SW480 (cell line): ENCODE measurements around the gene LRRC14B.

ENCODE experiments used
- DNase-seq: peaks from one replicate; pipeline ENCODE4 v3.0.0-alpha.2; 2016; ENCODE audit warnings: low spot score

Gene LRRC14B

DNA sequence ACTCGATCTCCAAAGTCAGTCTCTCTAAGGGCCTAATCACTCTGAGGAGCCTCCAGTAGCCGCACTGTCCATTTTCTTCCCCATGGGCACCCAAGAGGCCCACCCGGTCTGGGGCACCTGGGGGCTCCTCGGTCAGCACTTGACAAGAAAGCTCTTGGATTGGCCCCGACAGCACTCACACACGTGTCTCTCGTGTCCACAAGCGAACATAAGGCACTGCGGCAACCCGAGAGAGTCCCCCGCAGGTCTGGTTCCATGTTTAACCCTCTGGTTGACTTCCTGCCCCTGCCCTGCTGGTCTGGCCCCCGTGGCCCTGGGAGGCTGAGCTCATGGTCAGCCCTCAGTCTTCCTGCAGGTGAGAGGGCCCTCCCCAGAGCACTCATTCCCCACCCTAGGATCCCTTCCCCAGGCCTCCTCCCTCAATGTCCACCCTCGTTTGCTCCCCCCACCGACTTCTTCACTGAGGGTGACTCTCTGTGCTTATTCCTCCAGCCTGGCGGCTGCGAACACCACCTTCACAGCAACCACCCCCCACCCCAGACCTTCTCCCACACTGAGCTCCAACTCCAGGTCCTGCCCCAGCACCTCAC is 16.3 kb upstream of the LRRC14B start:
- no peak for DNase-seq

DNA sequence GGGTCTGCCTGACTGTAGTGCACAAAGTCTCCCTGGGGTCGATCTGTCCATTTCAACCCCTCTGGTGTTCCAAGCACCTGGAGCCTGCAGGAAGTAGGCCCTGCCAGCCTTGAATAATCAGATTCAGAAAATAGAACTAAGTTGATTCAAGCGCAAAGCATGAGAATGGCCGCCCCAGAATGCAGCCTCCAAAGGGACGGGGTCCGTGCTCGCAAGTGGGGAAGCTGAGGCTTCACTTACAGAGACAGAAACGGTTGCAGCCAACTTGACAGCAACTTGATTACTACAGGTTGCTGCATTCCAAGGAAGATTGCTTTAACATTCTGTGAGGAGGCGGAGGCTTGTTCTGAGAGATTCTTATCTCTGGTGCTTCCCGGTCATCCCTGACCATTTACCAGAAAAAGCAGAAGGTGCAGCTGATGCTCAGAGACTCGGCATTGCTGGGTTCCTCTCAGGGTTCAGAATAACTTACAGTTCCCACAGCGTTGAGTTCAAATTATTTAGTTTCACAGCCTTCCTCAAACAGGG is 14.9 kb upstream of the LRRC14B start:
- DNase-seq = no peak

DNA sequence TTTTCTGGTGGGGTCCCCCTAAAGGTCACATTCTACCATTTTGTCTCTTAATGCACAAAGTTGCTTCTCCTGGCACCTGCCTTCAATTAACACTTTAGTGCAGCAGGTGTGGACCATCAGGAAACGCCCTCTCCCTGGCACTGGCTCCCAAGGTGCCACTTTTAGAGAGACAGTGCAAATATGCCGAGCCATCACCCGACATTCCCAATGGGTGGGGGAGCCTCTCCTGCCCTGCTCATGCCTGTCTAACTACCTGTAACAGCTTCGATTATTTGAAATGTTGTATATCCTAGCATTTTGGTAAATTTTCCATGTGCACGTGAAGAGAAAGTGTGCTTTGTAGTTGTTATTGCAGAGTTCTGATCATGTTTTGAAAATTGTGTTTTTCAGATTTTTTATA is 13.2 kb upstream of the LRRC14B start:
- DNase-seq = no peak

DNA sequence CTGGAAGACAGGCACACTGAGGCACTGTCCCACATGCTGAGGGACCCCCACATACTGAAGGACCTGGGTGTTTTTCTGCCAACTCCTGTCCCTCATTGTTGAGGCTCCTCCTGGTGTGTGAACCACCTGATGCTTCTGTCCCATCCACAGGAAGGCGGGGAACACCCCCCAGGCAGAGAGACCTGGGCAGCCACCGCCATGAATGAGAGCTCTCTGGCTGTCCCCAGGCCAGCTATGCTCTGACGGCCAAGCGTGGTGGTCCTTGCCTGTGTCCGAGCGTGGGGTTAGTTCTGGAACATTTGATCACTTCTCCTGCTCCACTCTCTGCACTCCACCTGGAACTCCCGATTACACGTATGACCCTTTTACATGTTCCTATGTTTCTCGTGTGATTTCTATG is 11.9 kb upstream of the LRRC14B start:
- DNase-seq = no peak

DNA sequence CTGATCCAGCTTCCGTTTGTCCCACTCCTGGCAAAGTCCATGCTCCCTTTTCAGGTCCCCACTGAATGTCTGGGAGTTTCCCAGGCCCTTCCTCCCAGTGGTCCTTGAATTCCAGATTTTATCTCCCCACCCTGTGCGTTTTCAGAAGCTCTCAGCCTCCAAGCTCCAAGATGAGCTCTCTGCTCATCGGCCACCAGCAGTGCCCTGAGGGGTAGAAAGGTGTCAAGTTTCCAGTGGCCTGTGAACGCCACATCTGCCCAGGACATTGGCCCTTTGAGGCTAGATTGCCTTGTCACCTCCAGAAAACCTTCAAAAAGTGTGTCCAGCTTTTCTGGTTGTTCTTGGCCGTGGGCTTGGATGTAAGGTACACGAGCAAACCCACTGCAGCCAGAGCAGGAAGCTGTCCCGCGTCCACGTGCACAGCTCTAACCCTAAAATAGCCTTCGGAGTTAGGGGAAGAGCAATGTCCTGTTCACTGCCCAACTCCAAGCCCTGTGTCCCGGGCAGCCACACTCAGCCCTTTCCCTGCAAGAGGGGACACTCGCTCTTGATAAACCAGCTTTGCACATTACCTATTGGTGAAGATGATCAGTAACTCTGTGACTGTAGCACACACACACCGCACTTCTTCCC is 10.9 kb upstream of the LRRC14B start:
- no peak for DNase-seq

DNA sequence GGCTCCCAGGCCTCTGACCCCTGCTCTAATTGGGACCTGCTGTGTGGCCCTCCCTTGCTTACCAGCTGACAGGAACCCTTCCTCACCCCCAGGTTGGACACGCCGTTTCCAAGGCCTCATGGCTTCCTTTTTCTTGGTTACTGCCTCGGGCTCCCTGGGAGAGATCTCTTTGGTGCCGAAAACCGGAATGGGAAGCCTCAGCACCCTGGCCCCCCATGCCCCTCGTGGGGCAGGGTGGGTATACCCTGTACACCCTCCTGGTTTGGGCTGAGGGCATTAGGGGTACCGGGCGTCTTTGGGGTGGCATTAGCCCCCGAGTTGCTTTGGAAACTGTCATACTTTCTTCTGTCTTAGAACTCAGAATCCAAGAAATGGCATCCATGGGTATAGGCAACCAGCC is 10.1 kb upstream of the LRRC14B start:
- DNase-seq = no peak

DNA sequence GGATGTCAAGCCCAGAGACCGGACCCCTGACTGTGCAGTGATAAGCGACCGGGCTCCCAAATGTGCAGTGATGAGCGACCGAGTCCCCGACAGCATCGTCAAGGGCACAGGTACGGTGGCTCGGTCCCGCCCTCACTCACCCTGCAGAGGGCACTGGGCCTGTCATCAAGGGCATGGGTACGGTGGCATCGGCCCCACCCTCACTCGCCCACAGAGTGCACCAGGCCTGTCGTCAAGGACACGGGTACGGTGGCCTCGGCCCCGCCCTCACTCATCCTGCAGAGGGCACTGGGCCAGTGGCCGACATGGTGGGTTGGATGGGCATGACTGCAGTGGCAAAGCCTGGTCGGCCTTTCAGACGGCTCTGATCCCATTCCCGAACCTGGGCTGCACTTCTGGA is 9.7 kb upstream of the LRRC14B start:
- no peak for DNase-seq

DNA sequence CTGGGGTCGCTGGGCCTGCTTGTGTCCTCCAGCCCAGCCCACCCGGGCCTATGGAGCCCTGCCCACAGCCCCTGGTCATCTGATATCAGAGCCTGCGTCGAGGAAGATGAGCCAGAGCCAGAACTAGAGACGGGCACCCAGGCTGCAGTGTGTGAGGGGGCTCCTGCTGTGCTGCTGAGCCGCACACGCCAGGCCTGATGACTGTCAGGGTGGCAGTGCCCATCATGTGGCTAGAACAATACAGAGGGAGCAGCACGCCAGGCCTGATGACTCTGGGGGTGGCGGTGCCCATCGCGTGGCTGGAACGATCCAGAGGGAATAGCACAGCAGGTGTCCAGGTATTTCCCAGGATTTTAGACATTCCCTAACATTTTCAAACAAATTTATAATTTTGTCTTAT is 9.2 kb upstream of the LRRC14B start:
- DNase-seq = no peak

DNA sequence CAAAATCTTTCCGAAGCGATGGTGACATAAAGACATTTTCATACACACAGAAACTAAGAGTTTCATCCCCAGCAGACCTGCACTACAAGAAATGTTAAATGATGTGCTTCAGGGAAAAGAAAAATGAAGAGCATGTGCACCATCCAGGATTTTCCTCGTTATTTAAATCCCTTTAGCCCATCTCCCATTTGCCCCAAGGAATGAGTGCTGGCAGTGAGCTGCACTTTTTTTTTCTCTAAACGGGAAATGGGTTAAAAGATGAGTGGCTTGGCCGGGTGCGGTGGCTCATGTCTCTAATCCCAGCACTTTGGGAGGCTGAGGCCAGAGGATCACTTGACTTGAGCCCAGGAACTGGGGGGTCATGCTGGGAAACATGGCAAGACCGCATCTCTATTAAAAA is 6.8 kb upstream of the LRRC14B start:
- no peak for DNase-seq

DNA sequence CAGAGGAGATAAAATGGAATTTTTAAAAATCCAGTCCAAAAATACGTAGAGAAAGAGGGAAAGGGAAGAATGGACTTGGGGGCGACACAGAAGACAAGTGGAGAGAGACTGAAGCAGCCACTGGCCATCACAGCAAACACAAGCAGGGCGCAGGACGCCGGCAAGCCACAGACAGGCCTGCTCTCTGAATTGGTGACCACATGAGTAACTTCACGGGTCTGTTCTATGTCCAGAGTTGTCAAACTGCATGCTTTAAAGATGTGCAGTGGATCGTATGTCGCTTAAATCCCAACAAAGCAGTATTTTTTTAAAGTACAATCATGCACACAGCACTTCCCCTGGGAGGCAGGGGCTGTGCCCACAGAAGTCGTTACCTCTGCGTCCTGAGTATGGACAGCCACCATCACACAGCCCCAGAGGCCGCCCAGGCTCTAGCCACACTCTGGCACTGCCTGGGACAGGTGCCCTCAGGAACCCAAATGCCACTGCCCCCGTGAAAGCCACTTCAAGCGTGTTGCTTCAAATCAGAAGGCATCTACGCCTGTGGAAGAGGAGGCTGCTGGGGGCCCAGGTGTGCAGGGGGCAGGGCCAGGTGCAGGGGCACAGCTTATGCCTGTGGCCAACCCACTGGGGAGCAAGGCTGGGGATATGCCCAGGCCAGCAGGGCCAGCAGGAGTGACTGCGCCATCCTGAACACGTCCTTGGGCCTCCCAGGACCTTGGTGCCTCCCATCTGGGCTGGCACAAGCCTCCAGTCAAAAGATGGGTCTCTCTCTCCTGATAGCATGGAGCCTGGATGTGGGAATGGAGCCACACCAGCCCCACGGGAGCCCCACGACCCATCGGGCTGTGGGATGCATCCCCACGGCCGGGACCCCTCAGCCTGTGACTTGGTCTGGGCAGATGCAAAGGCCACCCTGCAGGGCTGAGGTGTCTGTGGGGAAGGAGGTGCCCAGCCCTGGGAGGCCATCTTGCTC is 5.9 kb upstream of the LRRC14B start:
- DNase-seq = no peak

DNA sequence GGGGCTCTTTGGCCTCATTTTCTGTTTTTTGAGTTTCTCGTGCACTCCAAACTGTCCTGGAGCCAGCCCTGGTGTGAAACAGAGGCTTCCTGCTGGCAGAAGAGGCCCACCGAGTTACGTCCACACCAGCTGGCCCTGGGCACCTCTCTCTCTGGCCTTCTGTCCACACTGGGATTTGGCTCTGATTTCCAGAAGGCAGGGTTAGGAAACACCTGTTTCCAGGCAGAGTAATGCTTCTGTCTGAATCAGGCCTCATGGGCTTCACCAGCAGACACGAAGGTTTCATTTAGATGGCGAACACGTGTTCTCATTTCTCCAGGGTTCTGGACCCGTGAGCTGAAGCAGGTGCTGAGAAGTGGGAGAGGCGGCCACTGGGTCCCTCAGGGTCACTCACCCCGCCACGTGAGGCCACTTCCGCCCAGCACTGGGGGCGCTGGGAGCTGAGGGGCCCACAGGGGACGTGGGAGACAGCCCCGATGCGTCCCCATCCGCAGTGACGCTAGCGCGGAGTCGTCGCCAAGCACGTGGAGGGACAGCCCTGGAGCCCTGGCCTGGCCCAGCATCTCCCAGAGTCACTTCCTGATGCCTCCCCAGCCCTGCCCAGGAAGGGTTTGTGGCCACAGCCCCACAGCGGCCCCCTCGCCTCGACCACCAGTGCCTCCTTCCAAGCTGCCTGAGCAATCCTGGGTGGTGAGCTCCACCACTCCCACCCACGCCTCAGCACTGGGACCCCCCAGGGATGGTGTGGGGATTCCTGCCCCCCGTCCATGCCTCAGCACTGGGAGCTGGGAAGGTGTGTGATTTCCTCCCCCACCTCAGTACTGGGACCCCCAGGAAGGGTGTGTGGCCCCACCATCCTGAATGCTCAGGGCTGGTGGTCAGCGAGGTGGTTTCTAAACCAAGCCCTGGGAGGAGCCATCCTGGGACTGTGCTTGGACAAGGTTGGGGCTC is 4.9 kb upstream of the LRRC14B start:
- DNase-seq = no peak

DNA sequence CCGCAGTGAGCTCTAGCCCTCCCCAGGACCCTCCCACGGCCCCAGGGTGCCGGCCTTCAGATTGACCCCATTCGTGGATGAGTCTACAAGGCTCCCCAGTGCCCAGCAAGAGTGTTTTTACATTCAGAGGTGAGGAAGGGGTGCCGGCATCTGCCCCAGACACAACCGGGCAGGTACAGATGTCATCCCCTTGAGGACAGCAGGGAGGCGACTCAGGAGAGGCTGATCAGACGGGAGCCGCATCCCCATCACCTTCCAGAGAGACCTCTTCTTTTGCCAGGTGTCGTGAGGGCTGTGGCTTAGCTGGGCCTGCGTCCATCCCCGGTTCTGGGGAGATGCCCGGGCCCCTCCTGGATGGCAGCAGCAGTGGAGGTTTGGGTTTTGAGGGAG is 4.3 kb upstream of the LRRC14B start:
- DNase-seq = no peak

DNA sequence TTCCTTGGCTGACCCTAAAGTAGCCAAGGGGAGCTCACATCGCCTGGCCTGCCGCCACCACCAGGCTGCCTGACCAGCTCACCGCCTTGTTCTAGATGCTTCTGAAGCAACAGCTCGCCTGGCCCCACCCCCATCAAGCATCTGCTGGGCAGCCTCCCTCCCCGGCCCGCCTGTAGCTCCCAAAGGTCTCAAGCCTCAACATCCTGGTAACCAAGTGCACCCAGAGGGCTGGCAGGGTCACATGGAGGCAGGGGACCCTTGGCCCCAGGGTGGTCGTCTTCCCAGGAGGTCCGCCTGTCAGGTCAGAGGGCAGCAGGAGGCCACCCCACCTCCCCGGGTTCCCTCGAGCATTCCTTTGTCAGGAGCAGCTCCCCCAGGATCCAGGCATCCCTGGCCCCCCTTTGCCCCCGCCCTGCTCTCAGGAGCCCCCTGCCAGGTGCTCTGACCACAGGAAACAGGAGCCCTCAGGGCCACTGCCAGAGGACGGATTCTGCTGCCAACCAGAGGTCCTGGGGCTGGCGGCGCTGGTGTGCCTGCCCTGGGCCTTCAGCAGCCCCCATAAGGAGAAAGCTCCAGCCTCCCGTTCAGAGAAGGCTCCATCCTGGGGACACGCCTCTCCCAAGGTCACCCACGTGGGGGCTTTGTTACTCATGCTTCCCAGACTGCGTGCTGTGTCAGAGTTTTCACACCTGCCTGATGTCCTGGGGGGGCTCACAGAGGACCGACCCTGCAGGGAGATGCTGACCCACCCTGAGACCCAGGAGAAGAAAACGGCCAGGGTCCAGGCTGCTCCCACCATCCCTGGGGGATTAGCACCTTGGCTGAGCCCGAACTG is 3.5 kb upstream of the LRRC14B start:
- no peak for DNase-seq

DNA sequence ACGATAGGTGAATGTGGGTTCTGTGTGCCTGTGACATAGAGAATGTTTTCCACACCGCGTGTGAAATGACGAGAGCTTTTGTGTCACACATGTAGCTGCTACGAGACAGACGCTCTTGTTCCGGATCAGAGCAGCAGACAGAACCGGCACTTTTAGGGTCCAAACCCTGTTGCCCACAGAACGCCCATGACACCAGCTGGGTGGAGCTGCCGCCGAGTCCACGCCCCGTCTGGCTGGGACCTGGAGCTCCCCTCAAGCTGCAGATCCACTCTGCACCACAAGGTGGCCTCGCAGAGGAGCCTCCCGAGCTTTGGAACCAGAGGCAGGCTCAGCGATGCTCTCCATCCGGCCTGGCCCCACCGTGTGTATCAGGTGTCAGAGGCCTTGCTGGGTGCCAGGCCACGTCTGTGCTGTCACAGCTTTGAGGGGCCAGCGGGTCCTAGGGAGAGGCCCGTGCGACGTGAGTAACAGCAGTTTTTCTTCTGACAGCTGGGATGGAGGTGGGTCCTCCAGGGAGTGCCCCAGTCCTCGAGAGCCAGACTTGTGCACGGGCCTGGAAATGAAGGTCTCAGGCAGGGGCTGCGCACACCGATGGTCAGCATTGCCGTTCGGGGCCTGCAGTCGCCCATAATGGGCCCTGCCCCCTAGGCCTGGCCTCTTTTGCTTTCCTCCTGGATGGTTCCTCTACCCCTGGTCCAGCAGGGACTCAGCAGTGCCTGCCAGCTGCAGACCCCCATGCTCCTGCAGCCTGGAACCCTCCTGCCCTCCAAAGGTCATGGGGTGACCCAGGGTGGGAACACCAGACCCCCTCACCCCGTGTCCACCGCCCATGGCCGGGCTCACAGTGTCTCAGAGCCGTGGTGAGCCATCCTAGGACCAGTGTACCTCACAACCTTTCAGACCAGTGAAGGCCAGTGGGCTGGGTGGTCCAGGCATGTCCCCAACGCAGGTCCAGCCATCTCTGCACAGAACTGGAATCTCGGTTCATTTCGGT is 2.5 kb upstream of the LRRC14B start:
- DNase-seq = peak; percentile 83

DNA sequence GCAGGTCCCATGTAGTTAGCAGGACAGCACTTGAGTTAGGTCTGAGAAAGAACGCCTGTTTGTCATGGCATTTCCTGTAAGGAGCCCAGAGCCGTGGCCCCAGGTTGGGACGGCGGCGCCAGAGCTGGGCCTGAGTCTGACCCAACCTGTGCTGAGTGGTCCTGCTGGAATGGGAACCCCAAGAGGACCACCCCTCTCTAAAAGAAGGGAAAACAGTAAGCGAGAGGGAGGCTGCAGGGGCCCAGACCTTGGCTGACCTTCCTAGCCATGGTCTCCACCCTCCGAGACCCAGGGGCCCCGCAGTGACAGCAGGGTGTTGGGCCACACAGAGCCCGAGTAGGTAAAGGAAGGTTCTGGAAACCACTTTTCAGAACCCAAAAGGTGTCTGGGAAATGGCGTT is 1.8 kb upstream of the LRRC14B start:
- no peak for DNase-seq

DNA sequence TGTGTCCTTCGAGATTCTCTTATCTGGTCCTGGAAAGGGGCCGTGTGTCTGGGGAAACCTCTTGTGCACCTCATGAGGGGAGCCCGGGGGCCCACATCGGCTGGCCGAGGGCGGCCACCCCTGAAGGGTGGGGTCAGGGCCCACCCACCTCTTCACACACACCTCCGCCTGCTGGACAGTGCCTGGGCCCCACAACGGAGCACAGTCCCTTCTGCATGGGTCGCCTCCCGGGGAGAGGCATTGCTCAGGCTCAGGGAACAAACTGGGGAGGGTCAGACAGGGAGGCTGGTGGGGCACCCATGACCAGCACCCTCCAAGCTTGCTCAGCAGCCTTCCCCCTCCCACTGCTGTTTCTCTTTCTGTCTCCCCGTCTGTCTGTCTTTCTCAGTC is 1.3 kb upstream of the LRRC14B start:
- DNase-seq = no peak

DNA sequence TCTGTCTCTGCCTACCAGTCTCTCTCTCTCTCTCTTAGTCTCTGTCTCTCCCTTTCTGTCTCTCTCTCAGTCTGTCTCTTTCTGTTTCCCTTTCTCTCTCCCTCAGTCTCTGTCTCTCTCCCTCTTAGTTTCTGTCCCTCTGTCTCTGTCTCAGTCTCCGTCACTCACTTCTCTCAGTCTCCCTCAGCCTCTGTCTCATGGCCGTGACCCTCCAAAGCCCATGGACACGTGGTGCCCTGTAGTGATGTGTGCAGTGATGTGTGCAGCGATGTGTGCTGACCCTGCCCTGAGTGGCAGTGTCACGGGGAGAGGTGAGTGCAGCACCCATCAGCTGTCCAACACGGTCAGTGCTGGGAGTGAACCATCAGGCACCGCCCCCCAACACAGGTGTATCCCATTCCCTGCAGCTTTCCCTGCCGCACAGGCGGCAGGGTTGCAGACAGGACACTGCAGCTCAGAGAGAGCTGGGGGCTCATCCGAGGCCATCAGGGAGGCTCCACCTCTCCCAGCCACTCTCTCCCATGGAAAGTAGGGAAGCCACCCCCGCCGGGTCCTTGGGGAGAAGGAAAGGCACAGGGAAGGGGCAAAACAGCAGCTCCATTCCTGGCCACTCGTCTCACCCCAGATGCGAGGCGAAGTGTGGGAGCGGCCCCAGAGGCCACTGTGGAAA is 794 bp upstream of the LRRC14B start:
- DNase-seq = no peak

DNA sequence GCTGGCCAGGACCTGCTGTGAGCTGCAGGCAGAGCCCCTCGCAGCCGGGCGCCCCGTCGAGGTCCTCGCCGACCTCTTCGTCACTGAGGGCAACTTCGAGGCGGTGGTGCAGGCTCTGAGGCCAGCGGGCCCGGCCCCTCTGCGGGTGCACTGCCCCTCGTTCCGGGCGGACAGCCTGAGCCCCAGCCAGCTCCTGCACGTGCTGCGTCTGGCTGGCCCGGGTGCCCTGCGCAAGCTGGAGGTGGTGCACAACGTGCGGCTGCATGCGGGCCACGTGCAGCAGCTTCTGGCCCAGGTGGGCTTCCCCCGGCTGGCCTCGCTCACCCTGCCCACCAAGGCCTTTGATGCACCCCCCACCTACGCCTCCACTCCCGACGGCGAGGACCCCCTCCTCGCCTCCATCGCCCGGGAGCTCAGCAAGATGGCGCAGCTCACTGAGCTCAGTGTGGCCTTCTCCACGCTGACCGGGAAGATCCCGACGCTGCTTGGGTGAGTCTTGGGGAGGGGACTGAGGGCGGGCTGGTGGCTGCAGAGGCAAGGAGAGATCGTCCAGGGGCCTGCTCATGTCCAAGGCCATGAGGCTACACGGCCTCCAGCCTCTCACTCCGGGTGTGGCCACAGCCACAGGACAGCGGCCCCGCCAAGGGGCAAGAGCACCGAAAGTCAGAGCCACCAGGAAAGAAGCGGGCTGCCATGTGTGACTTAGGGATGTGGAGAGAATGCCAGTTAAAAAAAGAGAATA is 825 bp downstream of the LRRC14B start:
- no peak for DNase-seq

DNA sequence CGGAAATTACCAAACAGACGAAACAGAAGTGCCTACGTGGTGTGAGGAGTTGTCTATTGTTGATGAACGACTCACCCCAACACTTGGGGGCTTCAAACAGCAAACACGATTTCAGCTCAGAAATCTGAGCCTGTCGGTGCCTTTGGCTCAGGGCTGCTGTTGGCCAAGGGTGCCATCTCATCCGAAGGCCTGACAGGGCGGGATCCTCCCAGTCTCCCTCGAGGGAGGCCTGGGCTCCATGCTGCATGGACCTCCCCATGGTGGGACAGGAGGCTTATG is 1.3 kb downstream of the LRRC14B start:
- no peak for DNase-seq
